ENCODE results near the gene COP1. TPM values are rescaled to one million over a fixed set of nuclear protein-coding genes. Genes with fewer than 3 reads are reported as not detected.

The COP1 gene
- total RNA-seq, 3 donors from 2014 or later = 65.9 to 74.1 (median 68.1) TPM

DNA sequence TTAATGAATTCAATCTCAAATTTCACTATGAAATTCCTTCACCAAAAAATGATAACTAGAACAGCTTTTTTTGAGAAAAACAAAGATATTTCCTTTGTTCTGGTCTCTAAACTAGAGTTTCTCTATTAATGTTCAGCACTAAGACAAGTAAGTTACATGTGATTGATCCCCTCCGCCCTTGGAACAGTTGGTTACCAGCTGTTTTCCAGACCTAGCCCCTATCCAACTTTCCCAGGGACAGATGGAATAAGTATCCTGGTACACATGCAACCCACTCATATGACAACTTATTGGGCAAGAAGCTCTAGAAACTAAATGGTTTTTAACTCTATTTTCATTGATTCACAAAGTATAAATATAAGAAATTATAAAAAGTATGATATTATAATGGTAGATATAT lies 140.4 kb downstream of the COP1 start:
- Histone ChIP-seq H3K27me3 (no peaks in the 10 kb centered on the region), H3K27ac (no peak overlapping the region), H3K9me3 (no peaks in the 10 kb centered on the region), H3K36me3 (no peaks in the 10 kb centered on the region), H3K4me3 (no peak overlapping the region), H3K4me1 (no peaks in the 10 kb centered on the region)
- no peak for DNase-seq (ENCODE audit: low spot score in 2 of 2)
- intact Hi-C loops (cut with DNase I; ENCODE audit: low total_unique reads) = no loop called here
- no peak for TF ChIP-seq POLR2AphosphoS5 (IDR thresholded peaks at IDR 0.05)
- no peak for TF ChIP-seq CTCF (IDR thresholded peaks at IDR 0.05)
- TF ChIP-seq POLR2A (IDR thresholded peaks at IDR 0.05) = no peak

DNA sequence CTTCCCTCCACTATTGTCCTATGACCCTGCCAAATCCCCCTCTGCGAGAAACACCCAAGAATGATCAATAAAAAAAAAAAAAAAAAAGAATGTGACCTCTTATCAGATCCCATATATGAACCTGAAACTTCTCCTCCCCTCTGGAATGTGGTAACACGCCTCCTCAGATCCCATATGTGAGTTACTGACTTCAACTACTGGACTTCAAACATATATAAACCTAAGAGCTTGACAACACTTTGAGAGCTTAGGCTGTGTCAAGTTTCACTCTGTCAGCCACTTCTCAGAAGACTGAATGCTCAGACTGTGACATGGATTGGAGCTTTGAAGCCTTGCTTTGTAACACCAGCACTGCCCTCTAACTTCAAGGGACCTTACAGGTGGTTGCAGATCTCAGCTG lies 148.4 kb downstream of the COP1 start:
- Histone ChIP-seq H3K36me3 (no peaks in the 10 kb centered on the region), H3K9me3 (no peaks in the 10 kb centered on the region), H3K27me3 (no peaks in the 10 kb centered on the region), H3K27ac (no peak overlapping the region), H3K4me1 (no peaks in the 10 kb centered on the region), H3K4me3 (no peak overlapping the region)
- no peak for TF ChIP-seq CTCF (IDR thresholded peaks at IDR 0.05)
- no peak for TF ChIP-seq POLR2A (IDR thresholded peaks at IDR 0.05)
- no peak for TF ChIP-seq POLR2AphosphoS5 (IDR thresholded peaks at IDR 0.05)
- DNase-seq (ENCODE audit: low spot score in 2 of 2) = no peak
- intact Hi-C loops (cut with DNase I; ENCODE audit: low total_unique reads) = no loop called here

DNA sequence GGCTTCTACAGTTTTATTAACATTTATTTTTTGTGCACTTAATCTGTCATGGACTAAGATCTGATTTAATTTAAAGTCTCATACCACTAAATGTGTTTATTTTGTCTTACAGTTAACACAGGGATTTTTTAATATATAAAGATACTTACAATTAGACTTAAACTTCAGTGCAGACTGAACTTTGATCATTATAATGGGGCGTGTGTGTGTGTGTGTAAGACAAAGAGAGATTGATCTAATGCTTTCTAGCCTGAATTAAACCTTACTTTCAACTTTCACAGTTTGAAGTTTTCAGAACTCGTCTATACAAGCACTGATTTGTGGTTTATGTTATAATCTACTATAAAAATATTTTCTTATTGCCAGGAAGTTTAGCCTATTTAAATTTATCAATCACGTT lies 150.8 kb downstream of the COP1 start:
- Histone ChIP-seq H3K27me3 (no peaks in the 10 kb centered on the region), H3K4me1 (no peaks in the 10 kb centered on the region), H3K36me3 (no peaks in the 10 kb centered on the region), H3K4me3 (no peak overlapping the region), H3K9me3 (no peaks in the 10 kb centered on the region), H3K27ac (no peak overlapping the region)
- TF ChIP-seq POLR2A (IDR thresholded peaks at IDR 0.05) = no peak
- no peak for TF ChIP-seq POLR2AphosphoS5 (IDR thresholded peaks at IDR 0.05)
- TF ChIP-seq CTCF (IDR thresholded peaks at IDR 0.05) = no peak
- DNase-seq (ENCODE audit: low spot score in 2 of 2) = no peak
- intact Hi-C loops (cut with DNase I; ENCODE audit: low total_unique reads) = no loop called here

DNA sequence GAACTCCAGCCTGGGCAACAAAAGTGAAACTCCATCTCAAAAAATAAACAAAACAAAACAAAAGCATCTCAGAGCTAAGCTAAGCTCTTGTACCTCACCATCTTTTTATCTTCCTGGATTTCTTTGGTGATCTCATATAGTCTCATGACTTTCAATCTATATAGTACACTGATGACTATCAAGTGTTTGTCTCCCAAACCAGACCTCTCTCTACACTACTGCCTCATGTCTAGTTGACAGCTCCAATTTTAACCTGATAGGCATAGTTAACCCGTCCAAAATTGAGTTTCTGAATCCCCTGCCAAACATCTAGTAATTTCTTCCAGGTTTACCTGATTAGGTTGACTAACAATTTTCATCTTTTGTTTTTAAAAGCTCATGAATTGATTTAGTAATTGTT lies 151.7 kb downstream of the COP1 start:
- no peak overlapping the region for H3K4me3 ChIP-seq
- no peaks in the 10 kb centered on the region for H3K4me1 ChIP-seq
- H3K27me3 ChIP-seq = no peaks in the 10 kb centered on the region
- H3K27ac ChIP-seq = no peak overlapping the region
- intact Hi-C loops (cut with DNase I; ENCODE audit: low total_unique reads) = no loop called here
- no peaks in the 10 kb centered on the region for H3K36me3 ChIP-seq
- H3K9me3 ChIP-seq = no peaks in the 10 kb centered on the region
- TF ChIP-seq CTCF (IDR thresholded peaks at IDR 0.05) (no peak), POLR2AphosphoS5 (IDR thresholded peaks at IDR 0.05) (no peak), POLR2A (IDR thresholded peaks at IDR 0.05) (no peak)
- DNase-seq (ENCODE audit: low spot score in 2 of 2) = no peak

DNA sequence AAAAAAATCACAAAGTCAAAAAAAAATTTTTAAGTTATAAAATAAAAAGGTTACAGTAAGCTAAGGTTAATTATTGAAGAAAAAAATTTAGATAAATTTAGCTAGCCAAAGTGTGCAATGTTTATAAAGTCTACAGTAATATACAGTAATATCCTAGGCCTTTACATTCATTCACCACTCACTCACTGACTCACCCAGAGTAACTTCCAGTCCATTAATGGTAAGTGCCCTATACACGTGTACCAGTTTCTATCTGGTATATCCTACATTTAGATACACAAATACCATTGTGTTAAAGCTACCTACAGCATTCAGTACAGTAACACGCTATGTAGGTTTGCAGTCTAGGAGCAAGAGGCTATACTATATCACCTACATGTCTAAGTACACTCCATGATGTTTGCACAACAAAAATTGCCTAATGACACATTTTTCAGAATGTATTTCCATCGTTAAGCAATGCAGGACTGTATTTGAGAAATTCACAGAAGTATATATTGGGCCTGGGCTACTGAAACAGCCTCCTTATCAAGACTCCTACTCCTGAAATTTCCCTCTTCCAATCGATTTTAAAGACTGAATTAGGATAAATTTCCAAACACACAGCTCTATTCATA lies 155.1 kb downstream of the COP1 start:
- DNase-seq (ENCODE audit: low spot score in 2 of 2) = no peak
- no peaks in the 10 kb centered on the region for H3K27me3 ChIP-seq
- intact Hi-C loops (cut with DNase I; ENCODE audit: low total_unique reads) = no loop called here
- no peaks in the 10 kb centered on the region for H3K4me1 ChIP-seq
- H3K9me3 ChIP-seq = no peaks in the 10 kb centered on the region
- H3K4me3 ChIP-seq = no peak overlapping the region
- H3K36me3 ChIP-seq = no peaks in the 10 kb centered on the region
- TF ChIP-seq POLR2AphosphoS5 (IDR thresholded peaks at IDR 0.05) = no peak
- no peak for TF ChIP-seq POLR2A (IDR thresholded peaks at IDR 0.05)
- no peak for TF ChIP-seq CTCF (IDR thresholded peaks at IDR 0.05)
- H3K27ac ChIP-seq = no peak overlapping the region

Data from breast epithelium (tissue), 4 donors.